ENCODE results near the gene QSOX2. TPM values are rescaled to one million over a fixed set of nuclear protein-coding genes. Genes with fewer than 3 reads are reported as not detected.

The QSOX2 gene
- total RNA-seq, 2 experiments from 2014 or later = 14.4 TPM

- H3K27me3 ChIP-seq (ENCODE audit: control insufficient read depth in 1 of 2, insufficient read depth in 2 of 2, low read length in 2 of 2) = no peaks in the 10 kb centered on the region
- ChIA-PET POLR2A (no interaction called here), CTCF (interaction anchor here (0.9 kb wide), 1 partner anchor 124 kb away, joined by 3 read pairs; no protein-coding TSS in a partner anchor)
- DNase-seq (no peak), ATAC-seq (ENCODE audit: poor library complexity) (no peak)
- peaks cover 0 to 16% of the 10 kb centered on the region in 2 experiments for H3K9me3 ChIP-seq (ENCODE audit: control insufficient read depth in 1 of 2, insufficient read depth in 1 of 2, low read length in 2 of 2)
- H3K27me3 Mint-ChIP-seq = no peaks in the 10 kb centered on the region
- H3K27ac Mint-ChIP-seq = no peak overlapping the region
- H3K27ac ChIP-seq (ENCODE audit: low read depth in 1 of 2, low read length in 2 of 2) = no peak overlapping the region
- no peaks in the 10 kb centered on the region for H3K36me3 Mint-ChIP-seq (ENCODE audit: low read depth)
- H3K9me3 Mint-ChIP-seq = no peaks in the 10 kb centered on the region
- no peak overlapping the region for H3K4me3 Mint-ChIP-seq
- no peaks in the 10 kb centered on the region for H3K4me1 Mint-ChIP-seq (ENCODE audit: low read depth)
- H3K36me3 ChIP-seq (ENCODE audit: insufficient read depth, low read length) = no peaks in the 10 kb centered on the region
- H3K4me3 ChIP-seq (ENCODE audit: low read length) = no peak overlapping the region
- H3K4me1 ChIP-seq (ENCODE audit: insufficient read depth, low read length) = no peaks in the 10 kb centered on the region
- intact Hi-C loops (cut with DNase I, micrococcal nuclease) = no loop called here
- TF ChIP-seq CTCF (IDR thresholded peaks at IDR 0.05) = no peak
Observed at GRCh38 chr9:136293476-136294077, 48.0 kb upstream of the QSOX2 start.

- Mint-ChIP-seq H3K27me3 (no peaks in the 10 kb centered on the region), H3K4me3 (no peak overlapping the region), H3K36me3 (ENCODE audit: low read depth) (no peaks in the 10 kb centered on the region), H3K9me3 (no peaks in the 10 kb centered on the region), H3K27ac (no peak overlapping the region), H3K4me1 (ENCODE audit: low read depth) (no peaks in the 10 kb centered on the region)
- CTCF ChIA-PET = no interaction called here
- Histone ChIP-seq H3K4me3 (ENCODE audit: low read length) (no peak overlapping the region), H3K27me3 (ENCODE audit: control insufficient read depth in 1 of 2, insufficient read depth in 2 of 2, low read length in 2 of 2) (no peaks in the 10 kb centered on the region), H3K36me3 (ENCODE audit: insufficient read depth, low read length) (no peaks in the 10 kb centered on the region), H3K27ac (ENCODE audit: low read depth in 1 of 2, low read length in 2 of 2) (no peak overlapping the region), H3K9me3 (ENCODE audit: control insufficient read depth in 1 of 2, insufficient read depth in 1 of 2, low read length in 2 of 2) (peaks cover 0 to 16% of the 10 kb centered on the region in 2 experiments), H3K4me1 (ENCODE audit: insufficient read depth, low read length) (no peaks in the 10 kb centered on the region)
- intact Hi-C loops (cut with DNase I, micrococcal nuclease) = no loop called here
- DNase-seq (no peak), ATAC-seq (ENCODE audit: poor library complexity) (no peak)
- TF ChIP-seq CTCF (IDR thresholded peaks at IDR 0.05) = no peak
- POLR2A ChIA-PET = no interaction called here
Observed at GRCh38 chr9:136292591-136293448, 47.2 kb upstream of the QSOX2 start.

GRCh38 chr9:136292026-136292538, 46.5 kb upstream of the QSOX2 start:
- CTCF ChIA-PET = no interaction called here
- DNase-seq (no peak), ATAC-seq (ENCODE audit: poor library complexity) (no peak)
- Mint-ChIP-seq H3K4me1 (ENCODE audit: low read depth) (no peaks in the 10 kb centered on the region), H3K27me3 (no peaks in the 10 kb centered on the region), H3K9me3 (no peaks in the 10 kb centered on the region), H3K27ac (no peak overlapping the region), H3K36me3 (ENCODE audit: low read depth) (no peaks in the 10 kb centered on the region), H3K4me3 (no peak overlapping the region)
- TF ChIP-seq CTCF (IDR thresholded peaks at IDR 0.05) = no peak
- H3K4me1 ChIP-seq (ENCODE audit: insufficient read depth, low read length) = no peaks in the 10 kb centered on the region
- no peaks in the 10 kb centered on the region for H3K27me3 ChIP-seq (ENCODE audit: control insufficient read depth in 1 of 2, insufficient read depth in 2 of 2, low read length in 2 of 2)
- POLR2A ChIA-PET = no interaction called here
- peaks cover 0 to 16% of the 10 kb centered on the region in 2 experiments for H3K9me3 ChIP-seq (ENCODE audit: control insufficient read depth in 1 of 2, insufficient read depth in 1 of 2, low read length in 2 of 2)
- H3K36me3 ChIP-seq (ENCODE audit: insufficient read depth, low read length) = no peaks in the 10 kb centered on the region
- no peak overlapping the region for H3K27ac ChIP-seq (ENCODE audit: low read depth in 1 of 2, low read length in 2 of 2)
- intact Hi-C loops (cut with DNase I, micrococcal nuclease) = no loop called here
- no peak overlapping the region for H3K4me3 ChIP-seq (ENCODE audit: low read length)
